ENCODE results near the gene C11orf42. TPM values are rescaled to one million over a fixed set of nuclear protein-coding genes. Genes with fewer than 3 reads are reported as not detected.

Gene C11orf42
- total RNA-seq, 1 experiment from 2014 or later: not detected

GRCh38 chr11:6204706-6205105 lies 651 bp upstream of the C11orf42 start:
- DNase-seq (ENCODE audit: low read depth in 1 of 2, low spot score in 2 of 2): no peak
- Histone ChIP-seq H3K27ac (no peak overlapping the region), H3K4me3 (no peak overlapping the region)

DNA sequence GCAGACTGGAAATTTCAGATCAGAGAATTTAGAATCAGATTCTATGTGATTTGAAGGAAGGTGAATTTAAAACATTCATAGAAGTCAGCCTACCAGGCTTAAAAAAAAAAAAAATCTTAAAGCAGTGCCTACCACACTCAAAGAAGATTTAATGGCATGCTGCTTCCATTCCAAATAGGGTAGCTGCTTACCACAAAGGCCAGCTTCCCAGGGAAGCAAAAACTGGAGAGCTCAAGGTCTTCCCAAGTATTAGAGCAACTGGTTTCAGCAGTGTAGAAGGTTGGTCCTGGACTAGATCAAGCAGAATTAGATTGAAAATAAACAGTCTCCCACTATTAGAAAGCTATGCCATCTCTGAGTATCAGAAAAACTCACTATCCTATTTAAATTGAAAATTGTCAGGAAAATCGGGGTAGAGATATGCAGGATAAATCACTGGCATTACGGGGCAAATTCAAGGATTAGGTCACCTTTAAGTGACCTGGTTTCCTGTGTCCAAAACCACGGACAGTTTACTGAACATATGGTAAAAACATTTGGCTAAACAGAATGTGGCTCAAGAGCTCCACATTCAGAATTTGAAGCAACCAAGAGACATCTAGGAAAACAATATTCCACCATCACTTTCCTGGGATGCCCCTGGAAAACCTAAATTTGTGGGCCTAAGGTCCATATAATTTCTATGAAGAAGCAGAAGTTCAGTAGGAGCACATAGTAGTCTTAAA lies 1.3 kb downstream of the C11orf42 start:
- Histone ChIP-seq H3K36me3 (no peaks in the 10 kb centered on the region), H3K9me3 (replicated peaks) (no peaks in the 10 kb centered on the region), H3K4me3 (no peak overlapping the region), H3K27me3 (replicated peaks) (no peaks in the 10 kb centered on the region), H3K27ac (no peak overlapping the region), H3K4me1 (replicated peaks) (no peaks in the 10 kb centered on the region)
- DNase-seq (ENCODE audit: low read depth in 1 of 2, low spot score in 2 of 2): no peak

More at GRCh38 chr11:6204706-6205105, 651 bp upstream of the C11orf42 start:
- Histone ChIP-seq H3K9me3 (replicated peaks) (no peaks in the 10 kb centered on the region), H3K4me1 (replicated peaks) (no peaks in the 10 kb centered on the region), H3K27me3 (replicated peaks) (no peaks in the 10 kb centered on the region), H3K36me3 (no peaks in the 10 kb centered on the region)

DNA sequence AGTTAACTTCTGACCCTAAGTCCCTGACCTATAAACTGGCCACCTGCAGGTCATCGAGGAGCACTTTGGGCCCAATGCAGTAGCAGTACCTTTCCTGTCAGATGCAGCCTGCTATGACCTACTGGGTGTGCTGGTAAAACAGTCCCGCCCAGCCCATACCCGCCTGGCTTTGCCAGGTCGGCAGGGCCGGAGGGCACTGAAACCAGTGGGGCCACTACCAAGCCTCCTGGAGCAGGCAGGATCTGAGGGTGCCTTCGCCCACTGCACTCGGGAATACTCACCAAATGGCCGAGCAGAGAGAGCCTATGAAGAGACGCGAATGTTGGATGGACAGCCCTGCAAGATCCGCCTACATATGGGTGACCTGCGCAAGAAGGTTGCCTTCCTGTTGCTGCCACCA lies 4.4 kb downstream of the C11orf42 start:
- Histone ChIP-seq H3K4me1 (replicated peaks) (no peaks in the 10 kb centered on the region), H3K27me3 (replicated peaks) (no peaks in the 10 kb centered on the region), H3K27ac (no peak overlapping the region), H3K4me3 (no peak overlapping the region), H3K36me3 (no peaks in the 10 kb centered on the region), H3K9me3 (replicated peaks) (no peaks in the 10 kb centered on the region)
- DNase-seq (ENCODE audit: low read depth in 1 of 2, low spot score in 2 of 2): no peak

- DNase-seq (ENCODE audit: low read depth in 1 of 2, low spot score in 2 of 2): no peak
- H3K27ac ChIP-seq: no peak overlapping the region
- no peaks in the 10 kb centered on the region for H3K9me3 ChIP-seq (replicated peaks)
- H3K36me3 ChIP-seq: no peaks in the 10 kb centered on the region
- no peaks in the 10 kb centered on the region for H3K4me1 ChIP-seq (replicated peaks)
- H3K4me3 ChIP-seq: no peak overlapping the region
- no peaks in the 10 kb centered on the region for H3K27me3 ChIP-seq (replicated peaks)
These were observed 5.1 kb downstream of the C11orf42 start for GRCh38 chr11:6210274-6210955.

- Histone ChIP-seq H3K36me3 (0 out of 2 replicates have a peak, but pooled peaks cover under 1% of the 10 kb centered on the region), H3K27ac (no peak overlapping the region), H3K9me3 (replicated peaks) (no peaks in the 10 kb centered on the region), H3K4me3 (no peak overlapping the region), H3K4me1 (replicated peaks) (no peaks in the 10 kb centered on the region), H3K27me3 (replicated peaks) (no peaks in the 10 kb centered on the region)
- DNase-seq (ENCODE audit: low read depth in 1 of 2, low spot score in 2 of 2): no peak
These were observed 9.2 kb downstream of the C11orf42 start for GRCh38 chr11:6214530-6214929.

GRCh38 chr11:6216501-6216900 lies 11.1 kb downstream of the C11orf42 start:
- Histone ChIP-seq H3K9me3 (replicated peaks) (no peaks in the 10 kb centered on the region), H3K27ac (no peak overlapping the region), H3K4me3 (no peak overlapping the region), H3K36me3 (peaks cover 5% of the 10 kb centered on the region; the same call in 1 of the 2 replicates), H3K4me1 (replicated peaks) (no peaks in the 10 kb centered on the region), H3K27me3 (replicated peaks) (no peaks in the 10 kb centered on the region)
- no peak for DNase-seq (ENCODE audit: low read depth in 1 of 2, low spot score in 2 of 2)

GRCh38 chr11:6217722-6218121 lies 12.4 kb downstream of the C11orf42 start:
- H3K4me3 ChIP-seq: no peak overlapping the region
- H3K27ac ChIP-seq: no peak overlapping the region
- no peaks in the 10 kb centered on the region for H3K27me3 ChIP-seq (replicated peaks)
- peaks cover 5% of the 10 kb centered on the region; the same call in 1 of the 2 replicates for H3K36me3 ChIP-seq
- no peak for DNase-seq (ENCODE audit: low read depth in 1 of 2, low spot score in 2 of 2)
- H3K9me3 ChIP-seq (replicated peaks): no peaks in the 10 kb centered on the region
- no peaks in the 10 kb centered on the region for H3K4me1 ChIP-seq (replicated peaks)

DNA sequence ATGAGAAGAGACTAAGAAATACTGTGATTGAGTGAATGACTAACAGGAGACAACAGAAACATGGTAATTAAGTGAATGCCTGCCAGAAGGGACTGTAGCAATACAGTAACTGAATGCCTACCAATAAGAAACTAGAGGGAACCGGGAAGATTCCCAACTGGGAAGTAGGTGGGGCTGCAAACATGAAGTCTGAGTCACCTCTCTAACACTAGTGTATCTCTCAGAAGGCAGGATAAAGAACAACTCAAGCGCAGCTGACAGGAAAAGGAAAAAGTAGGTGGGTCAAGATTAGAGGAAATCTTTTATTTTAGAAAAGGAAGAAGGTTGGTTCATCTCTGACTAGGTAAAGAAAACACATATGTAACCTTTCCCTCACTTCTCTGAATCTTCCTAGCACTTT lies 14.0 kb downstream of the C11orf42 start:
- Histone ChIP-seq H3K4me1 (replicated peaks) (no peaks in the 10 kb centered on the region), H3K27ac (no peak overlapping the region), H3K9me3 (replicated peaks) (no peaks in the 10 kb centered on the region), H3K4me3 (no peak overlapping the region), H3K36me3 (peaks cover 5% of the 10 kb centered on the region; the same call in 1 of the 2 replicates), H3K27me3 (replicated peaks) (no peaks in the 10 kb centered on the region)
- no peak for DNase-seq (ENCODE audit: low read depth in 1 of 2, low spot score in 2 of 2)

DNA sequence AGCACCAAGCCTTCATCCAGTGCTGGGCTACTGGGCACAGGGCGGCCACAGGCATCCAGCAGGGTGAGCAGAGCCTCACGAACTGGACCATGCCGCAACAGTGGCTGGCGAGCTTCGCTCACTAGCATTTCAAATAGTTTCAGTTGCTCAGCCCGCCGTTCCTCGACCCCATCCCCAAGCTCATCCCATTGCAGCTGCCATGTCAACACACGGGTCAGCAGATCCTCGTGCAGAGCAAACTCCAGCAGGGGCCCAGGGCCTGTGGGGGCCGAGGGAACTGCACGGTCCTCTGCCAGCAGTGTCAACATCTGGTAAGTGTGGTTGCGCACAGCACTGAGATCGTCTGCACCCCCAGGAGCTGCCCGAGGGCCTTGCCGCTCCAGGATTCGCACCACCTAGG lies 18.5 kb downstream of the C11orf42 start:
- Histone ChIP-seq H3K4me3 (no peak overlapping the region), H3K27me3 (replicated peaks) (no peaks in the 10 kb centered on the region), H3K4me1 (replicated peaks) (no peaks in the 10 kb centered on the region), H3K36me3 (peaks cover 5% of the 10 kb centered on the region; the same call in 1 of the 2 replicates), H3K27ac (no peak overlapping the region), H3K9me3 (replicated peaks) (no peaks in the 10 kb centered on the region)
- DNase-seq (ENCODE audit: low read depth in 1 of 2, low spot score in 2 of 2): no peak

DNA sequence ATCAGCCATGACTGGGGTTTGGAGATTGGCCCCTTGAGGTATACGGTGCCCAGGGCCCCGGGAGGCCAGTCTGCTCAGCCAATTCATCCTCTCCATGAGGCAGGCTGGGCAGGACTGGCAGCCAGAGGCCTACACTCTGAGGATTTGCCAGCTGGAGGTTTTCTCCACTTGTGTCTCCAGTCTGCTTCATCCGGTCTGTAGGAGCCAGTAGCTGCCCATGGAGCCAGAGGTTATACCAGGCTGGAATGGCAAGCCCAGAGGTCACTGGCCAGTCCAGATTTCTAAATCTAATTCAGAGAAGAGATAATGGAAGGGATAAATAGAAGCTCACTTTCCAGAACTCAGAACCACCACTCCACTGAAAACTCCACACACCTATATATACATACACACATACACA lies 19.1 kb downstream of the C11orf42 start:
- H3K27me3 ChIP-seq (replicated peaks): no peaks in the 10 kb centered on the region
- H3K36me3 ChIP-seq: peaks cover 5% of the 10 kb centered on the region; the same call in 1 of the 2 replicates
- DNase-seq (ENCODE audit: low read depth in 1 of 2, low spot score in 2 of 2): no peak
- H3K4me3 ChIP-seq: no peak overlapping the region
- H3K9me3 ChIP-seq (replicated peaks): no peaks in the 10 kb centered on the region
- H3K4me1 ChIP-seq (replicated peaks): no peaks in the 10 kb centered on the region
- no peak overlapping the region for H3K27ac ChIP-seq

DNA sequence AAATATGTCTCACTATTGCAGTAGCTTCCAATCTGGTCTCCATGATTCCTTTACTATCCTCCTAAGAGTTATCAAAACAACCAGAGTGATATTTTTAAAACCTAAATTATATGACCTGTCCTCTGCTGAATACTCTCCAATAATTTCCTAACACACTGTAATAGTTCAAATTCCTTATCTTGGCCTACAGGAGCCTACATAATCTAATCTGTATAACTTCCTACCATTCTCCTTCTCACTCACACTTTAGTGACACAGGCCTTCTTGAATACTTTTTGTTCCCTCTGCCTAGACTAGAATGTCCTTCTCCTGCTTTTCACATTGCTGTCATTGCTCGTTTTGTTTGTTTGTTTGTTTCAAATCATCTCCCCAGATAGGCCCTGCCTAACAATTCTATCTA lies 19.7 kb downstream of the C11orf42 start:
- Histone ChIP-seq H3K27me3 (replicated peaks) (no peaks in the 10 kb centered on the region), H3K36me3 (peaks cover 3% of the 10 kb centered on the region; the same call in 1 of the 2 replicates), H3K4me3 (no peak overlapping the region), H3K4me1 (replicated peaks) (no peaks in the 10 kb centered on the region), H3K9me3 (replicated peaks) (no peaks in the 10 kb centered on the region), H3K27ac (no peak overlapping the region)
- no peak for DNase-seq (ENCODE audit: low read depth in 1 of 2, low spot score in 2 of 2)

DNA sequence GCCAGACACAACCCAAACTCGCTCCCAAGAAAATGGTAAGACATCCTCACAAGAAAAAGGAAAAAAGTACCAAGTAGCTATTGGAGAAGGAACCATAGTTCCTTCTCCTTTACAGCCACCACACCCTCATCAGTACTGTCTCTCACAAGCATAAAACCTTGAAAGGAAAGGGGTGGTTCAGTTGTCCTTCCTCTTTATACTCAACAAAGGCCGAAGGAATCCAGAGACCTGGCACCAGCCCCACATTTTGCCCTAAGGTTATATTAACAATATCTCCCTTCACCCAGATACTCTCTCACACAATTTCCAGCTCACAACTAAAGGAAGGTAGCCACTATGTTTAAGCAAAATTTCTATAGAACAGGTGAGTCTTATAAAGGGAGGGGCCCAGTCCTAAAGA lies 20.5 kb downstream of the C11orf42 start:
- H3K4me3 ChIP-seq: no peak overlapping the region
- H3K36me3 ChIP-seq: no peaks in the 10 kb centered on the region
- no peak for DNase-seq (ENCODE audit: low read depth in 1 of 2, low spot score in 2 of 2)
- H3K27ac ChIP-seq: no peak overlapping the region
- no peaks in the 10 kb centered on the region for H3K4me1 ChIP-seq (replicated peaks)
- no peaks in the 10 kb centered on the region for H3K27me3 ChIP-seq (replicated peaks)
- H3K9me3 ChIP-seq (replicated peaks): no peaks in the 10 kb centered on the region

DNA sequence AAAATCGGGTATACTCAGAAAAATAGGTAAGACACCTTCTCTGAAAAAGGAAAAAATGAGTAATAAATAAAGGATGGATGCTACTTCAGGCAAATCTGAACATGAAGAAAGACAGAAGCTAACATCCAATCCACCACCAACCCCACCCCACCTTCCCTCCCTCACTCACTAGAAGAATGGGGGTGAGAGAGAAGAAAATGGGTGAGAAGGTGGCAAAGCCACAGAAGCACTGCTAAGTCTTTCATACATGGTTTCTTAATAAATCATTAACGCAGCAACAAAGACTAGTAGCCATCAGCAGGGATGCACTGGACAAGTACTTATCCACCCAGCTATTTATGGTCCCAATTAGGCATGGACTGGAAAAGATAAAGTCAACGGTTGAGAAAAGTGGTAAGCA lies 23.2 kb downstream of the C11orf42 start:
- no peaks in the 10 kb centered on the region for H3K27me3 ChIP-seq (replicated peaks)
- H3K27ac ChIP-seq: no peak overlapping the region
- H3K4me1 ChIP-seq (replicated peaks): no peaks in the 10 kb centered on the region

DNA sequence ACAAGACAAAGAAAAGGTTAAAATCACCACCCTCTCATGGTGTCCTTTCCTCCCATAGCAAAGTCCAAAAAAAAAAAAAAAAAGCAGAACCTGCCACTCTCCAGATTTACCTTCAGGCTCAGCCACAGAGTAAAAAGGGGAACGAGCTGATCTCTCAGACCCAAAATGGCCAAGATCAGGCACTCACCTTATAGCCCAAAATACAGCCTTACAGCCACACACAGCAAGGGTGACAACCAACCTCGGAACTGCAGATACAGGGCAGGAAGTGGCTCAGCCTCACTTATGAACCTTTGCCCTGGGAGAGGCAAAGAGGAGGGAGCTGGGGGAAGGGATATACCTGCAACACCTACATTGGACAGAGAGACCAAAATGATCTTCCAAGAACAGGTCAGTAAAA lies 24.6 kb downstream of the C11orf42 start:
- no peak for DNase-seq (ENCODE audit: low read depth in 1 of 2, low spot score in 2 of 2)
- no peak overlapping the region for H3K4me3 ChIP-seq
- no peaks in the 10 kb centered on the region for H3K9me3 ChIP-seq (replicated peaks)
- no peaks in the 10 kb centered on the region for H3K4me1 ChIP-seq (replicated peaks)
- H3K27me3 ChIP-seq (replicated peaks): no peaks in the 10 kb centered on the region
- no peaks in the 10 kb centered on the region for H3K36me3 ChIP-seq
- H3K27ac ChIP-seq: no peak overlapping the region

More for the DNA sequence above, 23.2 kb downstream of the C11orf42 start:
- Histone ChIP-seq H3K9me3 (replicated peaks) (no peaks in the 10 kb centered on the region), H3K4me3 (no peak overlapping the region), H3K36me3 (no peaks in the 10 kb centered on the region)
- no peak for DNase-seq (ENCODE audit: low read depth in 1 of 2, low spot score in 2 of 2)
